Activated gamma-delta T cell (primary cell): ENCODE measurements around the gene PLXNB2.
A peak's percentile ranks its signal among the peaks of the same experiment; 100 is the strongest.

Experiments used
- DNase-seq: peaks from one replicate; lab custom pipeline; 2025; lab: John Stamatoyannopoulos, UW

PLXNB2 gene

GRCh38 chr22:50252082-50253045 is 55.1 kb downstream of the PLXNB2 start:
- no peak for DNase-seq

- no peak for DNase-seq
These were observed 55.9 kb downstream of the PLXNB2 start for GRCh38 chr22:50251477-50252081.

- peak; percentile 60 for DNase-seq
These were observed 56.6 kb downstream of the PLXNB2 start, which contains the start of gene HDAC10 for GRCh38 chr22:50250555-50251476. Gene HDAC10 (minus strand): TSS chr22:50251265. CDS start chr22:50251032, 233 bp downstream.

GRCh38 chr22:50250249-50250554 is 57.2 kb downstream of the PLXNB2 start:
- no peak for DNase-seq

GRCh38 chr22:50249341-50250248 is 57.9 kb downstream of the PLXNB2 start:
- DNase-seq: no peak

GRCh38 chr22:50248196-50249081 is 59.0 kb downstream of the PLXNB2 start:
- DNase-seq: no peak

GRCh38 chr22:50247748-50248147 is 59.7 kb downstream of the PLXNB2 start:
- no peak for DNase-seq

GRCh38 chr22:50246242-50247175 is 60.9 kb downstream of the PLXNB2 start:
- DNase-seq: no peak

GRCh38 chr22:50245214-50246072 is 62.0 kb downstream of the PLXNB2 start:
- no peak for DNase-seq

GRCh38 chr22:50244420-50245213 is 62.8 kb downstream of the PLXNB2 start, which contains the start of gene TUBGCP6:
Gene TUBGCP6 (minus strand): TSS chr22:50245023. CDS start chr22:50244459, 564 bp downstream.
- peak; percentile 92 for DNase-seq

GRCh38 chr22:50243685-50244419 is 63.6 kb downstream of the PLXNB2 start:
- no peak for DNase-seq

GRCh38 chr22:50242406-50242949 is 65.0 kb downstream of the PLXNB2 start:
- DNase-seq: no peak

GRCh38 chr22:50238755-50239154 is 68.7 kb downstream of the PLXNB2 start:
- DNase-seq: no peak

GRCh38 chr22:50236731-50237409 is 70.6 kb downstream of the PLXNB2 start:
- no peak for DNase-seq

GRCh38 chr22:50233223-50233622 is 74.2 kb downstream of the PLXNB2 start:
- DNase-seq: no peak
